ENCODE results near the gene ALG14. TPM values are rescaled to one million over a fixed set of nuclear protein-coding genes. Genes with fewer than 3 reads are reported as not detected.
A peak's percentile ranks its signal among the peaks of the same experiment; 100 is the strongest.

Gene ALG14
- total RNA-seq, 2 experiments from 2014 or later, result 2.5 to 2.9 TPM

DNA sequence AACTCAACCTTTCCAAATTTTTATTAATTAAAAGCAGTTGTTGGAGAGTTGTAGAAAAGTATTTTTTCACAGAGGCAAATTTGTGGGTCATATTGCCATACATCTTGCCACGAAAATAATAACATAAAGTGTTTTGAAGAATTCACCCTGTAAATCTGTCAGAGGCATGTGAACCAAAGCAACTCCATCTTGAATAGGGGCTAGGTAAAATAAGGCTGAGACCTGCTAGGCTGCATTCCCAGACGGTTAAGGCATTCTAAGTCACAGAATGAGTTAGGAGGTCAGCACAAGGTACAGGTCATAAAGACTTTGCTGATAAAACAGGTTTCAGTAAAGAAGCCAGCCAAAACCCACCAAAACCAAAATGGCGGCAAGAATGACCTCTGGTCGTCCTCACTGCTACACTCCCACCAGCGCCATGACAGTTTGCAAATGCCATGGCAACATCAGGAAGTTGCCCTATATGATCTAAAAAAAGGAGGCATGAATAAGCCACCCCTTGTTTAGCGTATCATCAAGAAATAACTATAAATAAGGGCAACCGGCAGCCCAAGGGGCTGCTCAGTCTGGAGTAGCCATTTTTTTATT lies 141.4 kb downstream of the ALG14 start:
- peaks cover 6% of the 10 kb centered on the region for H3K4me1 Mint-ChIP-seq (ENCODE audit: low read depth)
- ChIA-PET POLR2A (no interaction called here), CTCF (no interaction called here)
- ATAC-seq (no peak), DNase-seq (no peak)
- no peaks in the 10 kb centered on the region for H3K9me3 Mint-ChIP-seq
- H3K4me3 Mint-ChIP-seq, result no peak overlapping the region
- intact Hi-C loops (cut with micrococcal nuclease), result no loop called here
- peaks cover 2% of the 10 kb centered on the region for H3K36me3 Mint-ChIP-seq (ENCODE audit: low read depth)
- TF ChIP-seq, protein P1, sequence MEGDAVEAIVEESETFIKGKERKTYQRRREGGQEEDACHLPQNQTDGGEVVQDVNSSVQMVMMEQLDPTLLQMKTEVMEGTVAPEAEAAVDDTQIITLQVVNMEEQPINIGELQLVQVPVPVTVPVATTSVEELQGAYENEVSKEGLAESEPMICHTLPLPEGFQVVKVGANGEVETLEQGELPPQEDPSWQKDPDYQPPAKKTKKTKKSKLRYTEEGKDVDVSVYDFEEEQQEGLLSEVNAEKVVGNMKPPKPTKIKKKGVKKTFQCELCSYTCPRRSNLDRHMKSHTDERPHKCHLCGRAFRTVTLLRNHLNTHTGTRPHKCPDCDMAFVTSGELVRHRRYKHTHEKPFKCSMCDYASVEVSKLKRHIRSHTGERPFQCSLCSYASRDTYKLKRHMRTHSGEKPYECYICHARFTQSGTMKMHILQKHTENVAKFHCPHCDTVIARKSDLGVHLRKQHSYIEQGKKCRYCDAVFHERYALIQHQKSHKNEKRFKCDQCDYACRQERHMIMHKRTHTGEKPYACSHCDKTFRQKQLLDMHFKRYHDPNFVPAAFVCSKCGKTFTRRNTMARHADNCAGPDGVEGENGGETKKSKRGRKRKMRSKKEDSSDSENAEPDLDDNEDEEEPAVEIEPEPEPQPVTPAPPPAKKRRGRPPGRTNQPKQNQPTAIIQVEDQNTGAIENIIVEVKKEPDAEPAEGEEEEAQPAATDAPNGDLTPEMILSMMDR (IDR thresholded peaks at IDR 0.05), result no peak
- peaks cover 9% of the 10 kb centered on the region for H3K27me3 Mint-ChIP-seq
- no peak overlapping the region for H3K27ac Mint-ChIP-seq

DNA sequence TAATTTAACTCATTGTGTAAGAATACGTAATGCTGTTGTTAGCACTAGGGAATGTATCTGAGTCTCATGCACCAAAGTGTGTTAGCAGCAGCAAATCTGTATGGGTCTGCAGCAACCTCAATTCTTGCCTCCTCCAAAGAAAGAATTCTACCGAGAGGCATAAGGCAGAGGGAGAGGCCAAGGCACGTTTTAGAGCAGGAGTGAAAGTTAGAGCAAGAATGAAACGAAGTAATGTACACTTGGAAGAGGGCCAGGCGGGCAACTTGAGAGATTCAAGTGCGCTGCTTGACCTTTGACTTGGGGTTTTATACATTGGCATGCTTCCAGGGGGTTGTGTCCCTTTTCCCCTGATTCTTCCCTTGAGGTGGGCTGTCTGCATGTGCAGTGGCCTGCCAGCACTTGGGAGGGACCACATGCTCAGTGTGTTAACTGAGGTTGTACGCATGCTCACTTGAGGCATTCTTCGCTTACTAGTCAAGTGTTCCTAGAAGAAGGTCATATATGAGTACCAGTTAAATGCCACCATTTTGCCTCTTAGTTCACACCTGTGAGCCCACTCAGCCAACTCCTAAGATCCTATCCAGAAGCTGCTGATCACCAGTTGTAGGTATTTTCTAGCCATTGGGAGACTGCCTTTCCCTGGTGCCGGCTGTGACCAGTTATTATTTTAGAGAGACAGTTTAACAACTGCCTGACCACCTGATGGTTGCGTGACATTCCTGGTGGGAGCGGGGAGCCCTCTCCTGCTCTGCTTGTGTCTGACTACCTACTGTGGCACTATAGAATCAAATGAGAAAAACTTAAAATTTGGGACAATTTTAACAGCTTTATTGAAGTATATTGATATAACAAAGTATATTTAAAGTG lies 143.2 kb downstream of the ALG14 start:
- ChIA-PET POLR2A (no interaction called here), CTCF (no interaction called here)
- Mint-ChIP-seq H3K9me3 (no peaks in the 10 kb centered on the region), H3K4me3 (no peak overlapping the region), H3K4me1 (ENCODE audit: low read depth) (peaks cover 9% of the 10 kb centered on the region), H3K36me3 (ENCODE audit: low read depth) (peaks cover 2% of the 10 kb centered on the region), H3K27me3 (peaks cover 18% of the 10 kb centered on the region), H3K27ac (no peak overlapping the region)
- DNase-seq (no peak), ATAC-seq (no peak)
- intact Hi-C loops (cut with micrococcal nuclease), result no loop called here
- TF ChIP-seq, protein P1 (IDR thresholded peaks at IDR 0.05), result no peak

DNA sequence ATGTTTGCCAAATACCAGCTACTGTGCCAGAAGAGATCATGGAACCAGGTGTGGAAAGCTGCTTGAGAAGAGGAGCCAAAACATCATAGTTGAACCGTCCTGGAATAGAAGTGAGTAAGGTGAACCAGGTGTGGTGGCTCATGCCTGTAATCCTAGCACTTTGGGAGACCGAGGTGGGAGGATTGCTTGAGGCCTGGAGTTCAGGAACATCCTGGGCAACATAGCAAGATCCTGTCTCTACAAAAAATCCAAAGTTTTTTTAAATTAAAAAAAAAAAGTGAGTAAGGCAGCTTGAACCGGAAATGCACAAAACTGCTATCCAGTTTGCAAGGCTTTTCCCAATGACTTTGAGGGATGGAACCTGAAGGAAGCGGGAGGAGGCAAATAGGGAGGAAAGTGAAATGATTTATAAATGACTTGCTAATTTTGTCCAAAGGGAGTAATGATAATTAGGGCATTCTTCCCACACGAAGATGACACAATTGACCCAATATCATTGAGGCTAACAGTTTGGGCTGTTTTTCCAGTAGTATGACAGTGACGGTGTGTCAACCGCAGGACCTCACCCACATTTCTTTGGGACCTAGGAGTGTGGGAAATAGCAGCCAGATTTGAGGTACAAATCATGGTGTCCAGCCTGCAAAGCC lies 144.3 kb downstream of the ALG14 start:
- Mint-ChIP-seq H3K36me3 (ENCODE audit: low read depth) (peaks cover 2% of the 10 kb centered on the region), H3K4me1 (ENCODE audit: low read depth) (peaks cover 15% of the 10 kb centered on the region), H3K27ac (no peak overlapping the region), H3K4me3 (peak overlapping the region; percentile 71), H3K27me3 (peaks cover 19% of the 10 kb centered on the region), H3K9me3 (no peaks in the 10 kb centered on the region)
- ATAC-seq, result no peak
- TF ChIP-seq, protein P1 (IDR thresholded peaks at IDR 0.05), result no peak
- ChIA-PET CTCF (interaction anchor here (1.6 to 2.1 kb wide), 3 partner anchors 19 to 115 kb away, joined by 3 to 9 read pairs (median 7); no protein-coding TSS in a partner anchor), POLR2A (no interaction called here)
- no peak for DNase-seq
- intact Hi-C loops (cut with micrococcal nuclease), result no loop called here

DNA sequence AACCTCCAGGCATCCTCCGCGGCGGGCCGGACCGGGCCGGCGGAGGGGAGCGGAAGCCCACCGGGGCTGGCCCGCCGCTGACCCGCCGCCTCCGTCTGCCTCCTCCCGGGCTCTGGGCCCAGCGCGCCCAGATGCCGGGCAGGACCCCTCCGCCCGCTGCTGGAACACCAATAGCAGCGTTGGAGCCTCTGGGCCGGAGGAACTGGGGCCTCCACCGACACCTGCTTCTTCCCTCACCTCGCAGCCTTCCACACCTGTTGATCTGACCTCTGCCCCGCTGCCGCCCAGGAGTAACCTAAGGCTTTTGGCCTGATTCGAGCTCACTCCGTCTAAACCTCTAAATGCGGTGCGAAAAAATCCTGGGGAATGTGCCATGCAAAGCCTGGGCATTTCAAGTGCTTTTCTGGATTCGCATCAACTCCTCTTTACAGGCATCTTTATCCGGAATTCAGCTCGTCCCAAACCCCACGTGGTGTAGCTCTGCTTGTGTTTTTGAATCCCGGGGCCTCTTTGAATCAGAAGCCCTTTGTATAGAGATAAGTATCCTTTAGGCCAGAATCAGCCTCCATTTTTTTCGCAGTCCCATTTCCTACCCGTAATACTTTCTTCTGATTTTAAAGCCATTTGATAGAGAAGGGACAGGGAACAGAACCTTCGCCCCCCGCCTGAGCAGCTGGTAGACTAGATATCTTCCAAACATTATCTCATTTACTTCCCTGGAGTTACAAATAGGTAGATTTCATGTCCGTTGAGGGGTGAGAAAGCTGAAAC lies 145.2 kb downstream of the ALG14 start:
- ChIA-PET POLR2A (no interaction called here), CTCF (interaction anchor here (1.6 to 2.1 kb wide), 3 partner anchors 19 to 116 kb away, joined by 3 to 9 read pairs (median 7); no protein-coding TSS in a partner anchor)
- Mint-ChIP-seq H3K4me3 (peak overlapping the region; percentile 71), H3K27me3 (peaks cover 19% of the 10 kb centered on the region), H3K36me3 (ENCODE audit: low read depth) (peaks cover 2% of the 10 kb centered on the region), H3K9me3 (no peaks in the 10 kb centered on the region), H3K27ac (peak overlapping the region; percentile 56), H3K4me1 (ENCODE audit: low read depth) (peaks cover 15% of the 10 kb centered on the region)
- no peak for ATAC-seq
- peak; percentile 10 for DNase-seq
- TF ChIP-seq, protein P1 (IDR thresholded peaks at IDR 0.05), result no peak
- intact Hi-C loops (cut with micrococcal nuclease), result no loop called here
